HL-60 (cell line): Measurements from ENCODE around the gene TAF4.

ENCODE experiments used
- GABPA ChIP-seq: IDR thresholded peaks from 2 replicates; pipeline ENCODE4 v1.6.1; 2012; ENCODE audit warnings: low read depth
- POLR2AphosphoS5 ChIP-seq: IDR thresholded peaks from 2 replicates; pipeline ENCODE4 v1.6.1; 2012; ENCODE audit warnings: low read depth
- SPI1 ChIP-seq: IDR thresholded peaks from 2 replicates; pipeline ENCODE4 v1.6.1; 2012; ENCODE audit warnings: low read depth, mild to moderate bottlenecking, borderline replicate concordance
- TF ChIP-seq, protein P1 (sequence below): IDR thresholded peaks from one replicate; pipeline ENCODE4 v1.5.1; 2011; ENCODE audit warnings: low read length, control low read depth, inconsistent platforms; ENCODE audit not compliant: insufficient read depth
- TF ChIP-seq, protein P2 (sequence below): IDR thresholded peaks from 2 replicates; pipeline ENCODE4 v1.6.1; 2012; ENCODE audit warnings: low read depth; ENCODE audit not compliant: insufficient replicate concordance

GRCh38 chr20:62080249-62080990 lies 14.7 kb upstream of the TAF4 start:
- TF ChIP-seq, protein P1, sequence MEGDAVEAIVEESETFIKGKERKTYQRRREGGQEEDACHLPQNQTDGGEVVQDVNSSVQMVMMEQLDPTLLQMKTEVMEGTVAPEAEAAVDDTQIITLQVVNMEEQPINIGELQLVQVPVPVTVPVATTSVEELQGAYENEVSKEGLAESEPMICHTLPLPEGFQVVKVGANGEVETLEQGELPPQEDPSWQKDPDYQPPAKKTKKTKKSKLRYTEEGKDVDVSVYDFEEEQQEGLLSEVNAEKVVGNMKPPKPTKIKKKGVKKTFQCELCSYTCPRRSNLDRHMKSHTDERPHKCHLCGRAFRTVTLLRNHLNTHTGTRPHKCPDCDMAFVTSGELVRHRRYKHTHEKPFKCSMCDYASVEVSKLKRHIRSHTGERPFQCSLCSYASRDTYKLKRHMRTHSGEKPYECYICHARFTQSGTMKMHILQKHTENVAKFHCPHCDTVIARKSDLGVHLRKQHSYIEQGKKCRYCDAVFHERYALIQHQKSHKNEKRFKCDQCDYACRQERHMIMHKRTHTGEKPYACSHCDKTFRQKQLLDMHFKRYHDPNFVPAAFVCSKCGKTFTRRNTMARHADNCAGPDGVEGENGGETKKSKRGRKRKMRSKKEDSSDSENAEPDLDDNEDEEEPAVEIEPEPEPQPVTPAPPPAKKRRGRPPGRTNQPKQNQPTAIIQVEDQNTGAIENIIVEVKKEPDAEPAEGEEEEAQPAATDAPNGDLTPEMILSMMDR, result no peak
- TF ChIP-seq POLR2AphosphoS5 (no peak), SPI1 (no peak), GABPA (no peak)
- TF ChIP-seq, protein P2, sequence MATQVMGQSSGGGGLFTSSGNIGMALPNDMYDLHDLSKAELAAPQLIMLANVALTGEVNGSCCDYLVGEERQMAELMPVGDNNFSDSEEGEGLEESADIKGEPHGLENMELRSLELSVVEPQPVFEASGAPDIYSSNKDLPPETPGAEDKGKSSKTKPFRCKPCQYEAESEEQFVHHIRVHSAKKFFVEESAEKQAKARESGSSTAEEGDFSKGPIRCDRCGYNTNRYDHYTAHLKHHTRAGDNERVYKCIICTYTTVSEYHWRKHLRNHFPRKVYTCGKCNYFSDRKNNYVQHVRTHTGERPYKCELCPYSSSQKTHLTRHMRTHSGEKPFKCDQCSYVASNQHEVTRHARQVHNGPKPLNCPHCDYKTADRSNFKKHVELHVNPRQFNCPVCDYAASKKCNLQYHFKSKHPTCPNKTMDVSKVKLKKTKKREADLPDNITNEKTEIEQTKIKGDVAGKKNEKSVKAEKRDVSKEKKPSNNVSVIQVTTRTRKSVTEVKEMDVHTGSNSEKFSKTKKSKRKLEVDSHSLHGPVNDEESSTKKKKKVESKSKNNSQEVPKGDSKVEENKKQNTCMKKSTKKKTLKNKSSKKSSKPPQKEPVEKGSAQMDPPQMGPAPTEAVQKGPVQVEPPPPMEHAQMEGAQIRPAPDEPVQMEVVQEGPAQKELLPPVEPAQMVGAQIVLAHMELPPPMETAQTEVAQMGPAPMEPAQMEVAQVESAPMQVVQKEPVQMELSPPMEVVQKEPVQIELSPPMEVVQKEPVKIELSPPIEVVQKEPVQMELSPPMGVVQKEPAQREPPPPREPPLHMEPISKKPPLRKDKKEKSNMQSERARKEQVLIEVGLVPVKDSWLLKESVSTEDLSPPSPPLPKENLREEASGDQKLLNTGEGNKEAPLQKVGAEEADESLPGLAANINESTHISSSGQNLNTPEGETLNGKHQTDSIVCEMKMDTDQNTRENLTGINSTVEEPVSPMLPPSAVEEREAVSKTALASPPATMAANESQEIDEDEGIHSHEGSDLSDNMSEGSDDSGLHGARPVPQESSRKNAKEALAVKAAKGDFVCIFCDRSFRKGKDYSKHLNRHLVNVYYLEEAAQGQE, result no peak
